HG03060 (cell line): ENCODE results near the gene PARD6G.
A peak's percentile ranks its signal among the peaks of the same experiment; 100 is the strongest.

Source experiments
- ATAC-seq: cut with Tn5 transposase; IDR thresholded peaks from one replicate; pipeline ENCODE4 v1.9.1; 2021; ENCODE audit warnings: low read depth, moderate number of reproducible peaks; ENCODE audit not compliant: unreplicated experiment

PARD6G gene

GRCh38 chr18:80157708-80158343, 89.5 kb downstream of the PARD6G start:
- no peak for ATAC-seq

GRCh38 chr18:80154293-80154692, 93.0 kb downstream of the PARD6G start:
- peak; percentile 56 for ATAC-seq

- ATAC-seq = no peak
Observed at GRCh38 chr18:80149667-80150066, 97.6 kb downstream of the PARD6G start.

- no peak for ATAC-seq
Observed at GRCh38 chr18:80148326-80149199, 98.8 kb downstream of the PARD6G start.

- no peak for ATAC-seq
Observed at GRCh38 chr18:80147418-80148325, 99.6 kb downstream of the PARD6G start.

GRCh38 chr18:80147037-80147417, 100.3 kb downstream of the PARD6G start:
- ATAC-seq = no peak

- ATAC-seq = no peak
Observed at GRCh38 chr18:80145196-80145804, 102.0 kb downstream of the PARD6G start.

- ATAC-seq = no peak
Observed at GRCh38 chr18:80143881-80144280, 103.4 kb downstream of the PARD6G start.

GRCh38 chr18:80140455-80140985, 106.8 kb downstream of the PARD6G start:
- ATAC-seq = no peak

GRCh38 chr18:80137976-80138375, 109.3 kb downstream of the PARD6G start:
- no peak for ATAC-seq

- no peak for ATAC-seq
Observed at GRCh38 chr18:80137137-80137536, 110.2 kb downstream of the PARD6G start.

- ATAC-seq = no peak
Observed at GRCh38 chr18:80136679-80137078, 110.6 kb downstream of the PARD6G start.

- ATAC-seq = no peak
Observed at GRCh38 chr18:80135136-80135535, 112.2 kb downstream of the PARD6G start.

GRCh38 chr18:80133124-80133523, 114.2 kb downstream of the PARD6G start:
- no peak for ATAC-seq

- no peak for ATAC-seq
Observed at GRCh38 chr18:80132180-80132812, 115.0 kb downstream of the PARD6G start.

- ATAC-seq = no peak
Observed at GRCh38 chr18:80130555-80130954, 116.8 kb downstream of the PARD6G start.

GRCh38 chr18:80129672-80130367, 117.5 kb downstream of the PARD6G start:
- no peak for ATAC-seq

- ATAC-seq = no peak
Observed at GRCh38 chr18:80127635-80128034, 119.7 kb downstream of the PARD6G start.

- ATAC-seq = no peak
Observed at GRCh38 chr18:80126797-80127196, 120.5 kb downstream of the PARD6G start.
